HG03457 (cell line): ENCODE measurements around the gene SCN4B.

Experiments
- ATAC-seq: cut with Tn5 transposase; IDR thresholded peaks from one replicate; pipeline ENCODE4 v1.9.1; 2021; ENCODE audit warnings: moderate number of reproducible peaks; ENCODE audit not compliant: unreplicated experiment

SCN4B gene

GRCh38 chr11:118135051-118135795, 17.4 kb downstream of the SCN4B start:
- ATAC-seq, result no peak

- ATAC-seq, result no peak
Measured at GRCh38 chr11:118133816-118134215, 18.8 kb downstream of the SCN4B start.

GRCh38 chr11:118132385-118133151, 20.1 kb downstream of the SCN4B start:
- no peak for ATAC-seq

GRCh38 chr11:118129471-118130172, 23.0 kb downstream of the SCN4B start:
- no peak for ATAC-seq

GRCh38 chr11:118128721-118129470, 23.7 kb downstream of the SCN4B start:
- no peak for ATAC-seq

DNA sequence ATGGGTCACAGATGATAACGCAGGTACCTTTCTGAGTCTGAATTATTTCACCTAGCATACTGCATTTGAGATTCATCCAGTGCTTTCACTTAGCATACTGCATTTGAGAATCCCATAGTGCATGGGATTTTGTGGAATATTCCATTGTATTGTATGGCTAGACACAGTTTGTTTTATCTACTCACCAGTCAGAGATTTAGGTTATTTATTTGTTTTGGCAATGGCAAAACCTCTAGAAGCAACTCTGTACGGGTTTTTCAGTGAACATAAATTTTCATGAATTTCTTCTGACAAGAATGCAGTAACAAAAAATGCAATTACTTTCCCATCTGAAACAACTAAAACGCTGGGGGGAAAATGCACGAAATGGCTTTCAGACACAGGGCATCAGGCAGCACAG, 24.3 kb downstream of the SCN4B start:
- no peak for ATAC-seq

GRCh38 chr11:118126082-118126838, 26.4 kb downstream of the SCN4B start:
- ATAC-seq, result no peak

GRCh38 chr11:118124929-118125535, 27.6 kb downstream of the SCN4B start:
- no peak for ATAC-seq

DNA sequence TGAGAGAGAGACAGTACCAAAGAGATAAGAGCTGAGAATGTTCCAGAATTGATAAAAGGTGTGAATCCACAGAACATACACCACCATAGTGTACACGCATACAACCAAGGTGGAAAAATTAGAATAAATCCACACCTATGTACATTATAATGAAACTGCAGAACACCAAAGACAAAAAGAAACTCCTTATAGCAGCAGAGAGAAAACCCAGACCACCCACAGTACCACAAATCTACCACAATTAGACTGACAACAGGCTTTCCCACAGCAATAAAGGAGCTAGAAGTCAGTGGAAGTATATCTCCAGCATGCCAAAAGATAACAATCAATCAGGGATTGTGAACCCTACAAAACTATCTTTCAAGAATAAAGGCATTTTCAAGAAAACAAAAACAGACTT, 31.8 kb downstream of the SCN4B start:
- ATAC-seq, result no peak

DNA sequence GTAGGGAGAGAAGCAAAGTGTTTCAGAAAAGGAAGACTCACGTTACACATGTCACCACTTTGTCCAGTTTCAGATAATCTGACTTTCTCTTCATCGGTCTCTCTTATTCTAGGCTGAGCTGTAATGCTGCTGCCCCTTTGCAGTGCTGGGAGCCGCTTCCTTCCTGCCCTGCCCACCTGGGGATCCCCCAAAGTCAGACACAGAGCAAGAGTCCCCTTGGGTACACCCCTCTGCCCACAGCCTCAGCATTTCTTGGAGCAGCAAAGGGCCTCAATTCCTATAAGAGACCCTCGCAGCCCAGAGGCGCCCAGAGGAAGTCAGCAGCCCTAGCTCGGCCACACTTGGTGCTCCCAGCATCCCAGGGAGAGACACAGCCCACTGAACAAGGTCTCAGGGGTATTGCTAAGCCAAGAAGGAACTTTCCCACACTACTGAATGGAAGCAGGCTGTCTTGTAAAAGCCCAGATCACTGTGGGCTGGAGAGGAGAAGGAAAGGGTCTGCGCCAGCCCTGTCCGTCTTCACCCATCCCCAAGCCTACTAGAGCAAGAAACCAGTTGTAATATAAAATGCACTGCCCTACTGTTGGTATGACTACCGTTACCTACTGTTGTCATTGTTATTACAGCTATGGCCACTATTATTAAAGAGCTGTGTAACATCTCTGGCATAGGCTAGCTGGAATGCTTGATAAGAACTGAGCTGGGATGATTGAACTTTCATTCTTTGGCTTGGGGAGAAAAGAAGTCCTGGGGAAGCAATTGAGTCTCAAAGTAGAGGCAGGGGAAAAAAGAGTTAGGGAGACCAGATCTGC, 34.6 kb downstream of the SCN4B start:
- no peak for ATAC-seq

DNA sequence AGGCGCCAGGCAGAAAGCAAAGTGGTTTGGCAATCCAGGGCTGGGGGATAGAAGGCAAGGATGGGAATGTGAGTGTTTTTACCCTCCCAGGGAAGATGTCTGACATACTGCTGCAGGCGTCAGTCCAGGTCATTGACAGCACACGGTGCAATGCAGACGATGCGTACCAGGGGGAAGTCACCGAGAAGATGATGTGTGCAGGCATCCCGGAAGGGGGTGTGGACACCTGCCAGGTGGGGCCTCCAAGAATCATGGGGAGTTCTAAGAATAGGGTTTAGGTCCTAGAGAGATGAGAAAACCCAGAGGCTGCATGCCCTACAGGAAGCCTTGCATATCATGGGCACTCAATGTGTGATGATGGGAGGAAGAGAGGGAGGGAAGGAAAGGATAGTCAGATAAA, 37.6 kb downstream of the SCN4B start:
- ATAC-seq, result no peak

GRCh38 chr11:118114266-118114665, 38.4 kb downstream of the SCN4B start:
- ATAC-seq, result no peak

GRCh38 chr11:118112711-118113430, 39.8 kb downstream of the SCN4B start:
- no peak for ATAC-seq

GRCh38 chr11:118111744-118112035, 40.9 kb downstream of the SCN4B start:
- no peak for ATAC-seq

- no peak for ATAC-seq
Measured at GRCh38 chr11:118111019-118111743, 41.4 kb downstream of the SCN4B start.

DNA sequence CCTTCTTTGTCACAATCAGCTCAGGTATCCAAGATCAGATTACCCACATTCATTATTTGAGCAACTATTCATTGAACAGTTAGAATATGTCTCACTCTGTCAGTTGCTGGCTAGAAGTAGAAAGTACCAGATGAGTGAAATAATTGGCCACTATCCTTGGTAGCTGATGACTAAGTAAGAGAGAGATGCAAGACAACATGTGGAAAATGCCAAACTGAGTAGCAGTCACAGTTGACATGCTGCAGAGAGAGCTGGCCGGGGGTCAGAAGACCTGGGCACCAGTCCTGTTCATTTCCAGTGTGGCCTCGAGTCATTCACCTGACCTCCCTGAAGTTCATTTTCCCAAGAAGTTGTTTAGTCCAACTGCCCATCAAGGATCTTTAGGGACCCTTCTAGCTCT, 43.4 kb downstream of the SCN4B start:
- no peak for ATAC-seq

DNA sequence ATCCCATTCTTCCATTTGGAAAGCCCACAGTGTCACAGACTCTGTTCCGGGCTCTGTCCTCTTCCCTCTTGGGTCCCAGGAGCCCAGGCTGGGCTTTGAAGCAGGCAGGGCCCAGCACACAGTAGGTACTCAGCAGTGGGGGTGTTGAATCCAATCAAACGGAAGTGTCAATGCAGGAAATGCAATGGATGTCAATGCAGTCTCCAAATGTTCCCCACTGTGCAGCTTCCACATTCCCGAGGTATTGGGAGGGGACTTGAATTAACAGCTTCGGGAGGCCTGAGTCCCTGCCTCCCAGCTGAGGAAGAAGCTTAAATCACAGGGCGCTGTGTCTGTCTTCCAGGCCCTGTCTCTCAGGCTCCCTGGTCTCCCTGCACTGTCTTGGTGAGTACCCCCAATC, 44.1 kb downstream of the SCN4B start:
- ATAC-seq, result no peak

- no peak for ATAC-seq
Measured at GRCh38 chr11:118106789-118107335, 45.8 kb downstream of the SCN4B start.
